Heart right ventricle (tissue), 16 donors: ENCODE measurements around the gene RAD23B. TPM values are rescaled to one million over a fixed set of nuclear protein-coding genes. Genes with fewer than 3 reads are reported as not detected.

ENCODE experiments used
- ATAC-seq, 8 donors: fragments of 200-7000 bp; cut with Tn5 transposase; one replicate each; pipeline ENCODE4 v1.9.1; 2020; ENCODE audit warnings: mild to moderate bottlenecking in 8 of 8, moderate library complexity in 8 of 8, moderate number of reproducible peaks in 1 of 8
- DNase-seq, 2 donors: peaks; one replicate each; pipeline ENCODE4 v3.0.0-alpha.2; 2020
- H3K27ac ChIP-seq, 10 donors: fragments of 200-600 bp; sonication (generic) in 2 of 10; one replicate each; pipeline versions ENCODE4 v1.5.0 to v1.8.0; 2020 to 2022; ENCODE audit warnings: mild to moderate bottlenecking in 3 of 10
- H3K27me3 ChIP-seq, 7 donors: fragments of 200-600 bp; one replicate each; pipeline ENCODE4 v1.8.0; 2021 to 2022; ENCODE audit warnings: mild to moderate bottlenecking in 2 of 7
- H3K36me3 ChIP-seq, 9 donors: fragments of 200-600 bp; sonication (generic) in 1 of 9; one replicate each; pipeline versions ENCODE4 v1.5.0 to v1.8.0; 2020 to 2022; ENCODE audit warnings: mild to moderate bottlenecking in 2 of 9
- H3K4me1 ChIP-seq, 9 donors: fragments of 200-600 bp; sonication (generic) in 1 of 9; one replicate each; pipeline versions ENCODE4 v1.5.0 to v1.8.0; 2020 to 2022; ENCODE audit warnings: mild to moderate bottlenecking in 4 of 9
- H3K4me3 ChIP-seq, 10 donors: fragments of 200-600 bp; sonication (generic) in 2 of 10; one replicate each; pipeline versions ENCODE4 v1.5.0 to v1.8.0; 2020 to 2022; ENCODE audit warnings: mild to moderate bottlenecking in 7 of 10, moderate library complexity in 2 of 10
- H3K9me3 ChIP-seq, 11 donors: fragments of 200-600 bp in 10 of 11; sonication (generic) in 2 of 11; one replicate each; pipeline versions ENCODE4 v1.5.0 to v1.8.0; 2013 to 2022; ENCODE audit warnings: mild to moderate bottlenecking in 2 of 11, control low read depth in 1 of 11, moderate library complexity in 1 of 11
- WGBS, 2 donors: extraction: QIAGEN DNeasy Blood & Tissue Kit; methylation state at CpG; one replicate each; pipeline ENCODE4 v1.1.7; 2013; ENCODE audit warnings: inconsistent platforms in 1 of 2; 5-methylcytosine and 5-hydroxymethylcytosine counted together
- intact Hi-C, 10 donors: fragments of 100-400 bp; cut with DNase I; formaldehyde crosslinking; loops; one replicate each; pipeline versions ENCODE4 v1.11.1 to v1.14.2; 2022
- polyA plus RNA-seq, 2 donors: library from polyadenylated mRNA; stranded (reverse); fragments of 200-250 nt; gene quantifications; one replicate each; pipeline ENCODE4 v1.2.3, GENCODE V29; 2013
- total RNA-seq, 10 donors: library from RNA; stranded (reverse); fragmentation: NEBNext Ultra II Directional in 3 of 10; extraction: Animal tissue kit (Norgen Biotek cat#: 25700) in 3 of 10; gene quantifications; one replicate each; pipeline versions ENCODE4 v1.2.1 to v1.2.4, GENCODE V29; 2021 to 2023
- TF ChIP-seq, protein P1 (sequence below), 9 donors: fragments of 200-600 bp; sonication (generic) in 2 of 9; IDR thresholded peaks; one replicate each; pipeline versions ENCODE4 v1.5.0 to v1.8.0; 2021 to 2022; ENCODE audit warnings: antibody characterized with exemption in 9 of 9, mild to moderate bottlenecking in 5 of 9, moderate library complexity in 1 of 9
- donor health status: Arrhythmogenic right ventricular cardiomyopathy.
- donor health status: ischemic (EF 13 %, LVEDD 7.1; RV severe dilation, severe dysfunction).
- donor health status: healthy with polysubstance abuse.
- donor health status: DM: no; HTN: yes; CAD: no.
- donor health status: DM: no; HTN: no; CAD: no.
- donor health status: ischemic (EF 25% LVEDD 6.9; RV normal size, moderate dysfunction).
- donor health status: ischemic (EF 25% LVEDD 5.7; RV mildly dilated, moderate dysfunction).
- donor health status: healthy.
- donor health status: DM: yes; HTN: yes; CAD: no.
- donor health status: Ischemic cardiomyopathy.
- donor health status: ischemic (EF 35%, LVEDD 5.7; RV mildly dilated, moderate dysfunction).
- donor health status: nonischemic (EF 11% LVEDD 7.7; RV severe dilation, severe dysfunction).
- donor health status: DM: yes; HTN: yes; CAD: no.
- donor health status: PGD.
- donor health status: ischemic (EF 29% LVEDD 5.4; RV normal size, mild dysfunction).
- donor health status: nonischemic (EF 23%, LVEDD 6.1; RV moderate dilation, normal function).

The RAD23B gene
- total and polyA plus RNA-seq, 12 donors = 41.7 to 122 (median 103) TPM

GRCh38 chr9:107266624-107267368, 16.3 kb upstream of the RAD23B start:
- peaks cover 0 to 19% (median 5%) of the 10 kb centered on the region in 11 donors for H3K9me3 ChIP-seq
- ATAC-seq = no peak
- no peak overlapping the region for H3K4me3 ChIP-seq
- H3K27me3 ChIP-seq = no peaks in the 10 kb centered on the region
- DNase-seq = no peak
- no peaks in the 10 kb centered on the region for H3K36me3 ChIP-seq
- intact Hi-C loops = no loop called here
- H3K4me1 ChIP-seq = peaks cover 0 to 10% (median 0%) of the 10 kb centered on the region in 9 donors
- no peak overlapping the region for H3K27ac ChIP-seq
- TF ChIP-seq, protein P1, sequence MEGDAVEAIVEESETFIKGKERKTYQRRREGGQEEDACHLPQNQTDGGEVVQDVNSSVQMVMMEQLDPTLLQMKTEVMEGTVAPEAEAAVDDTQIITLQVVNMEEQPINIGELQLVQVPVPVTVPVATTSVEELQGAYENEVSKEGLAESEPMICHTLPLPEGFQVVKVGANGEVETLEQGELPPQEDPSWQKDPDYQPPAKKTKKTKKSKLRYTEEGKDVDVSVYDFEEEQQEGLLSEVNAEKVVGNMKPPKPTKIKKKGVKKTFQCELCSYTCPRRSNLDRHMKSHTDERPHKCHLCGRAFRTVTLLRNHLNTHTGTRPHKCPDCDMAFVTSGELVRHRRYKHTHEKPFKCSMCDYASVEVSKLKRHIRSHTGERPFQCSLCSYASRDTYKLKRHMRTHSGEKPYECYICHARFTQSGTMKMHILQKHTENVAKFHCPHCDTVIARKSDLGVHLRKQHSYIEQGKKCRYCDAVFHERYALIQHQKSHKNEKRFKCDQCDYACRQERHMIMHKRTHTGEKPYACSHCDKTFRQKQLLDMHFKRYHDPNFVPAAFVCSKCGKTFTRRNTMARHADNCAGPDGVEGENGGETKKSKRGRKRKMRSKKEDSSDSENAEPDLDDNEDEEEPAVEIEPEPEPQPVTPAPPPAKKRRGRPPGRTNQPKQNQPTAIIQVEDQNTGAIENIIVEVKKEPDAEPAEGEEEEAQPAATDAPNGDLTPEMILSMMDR (IDR thresholded peaks at IDR 0.05) = no peak
- 90 to 93% methylated on average over 7 of the region's 7 CpGs for WGBS, 2 donors

DNA sequence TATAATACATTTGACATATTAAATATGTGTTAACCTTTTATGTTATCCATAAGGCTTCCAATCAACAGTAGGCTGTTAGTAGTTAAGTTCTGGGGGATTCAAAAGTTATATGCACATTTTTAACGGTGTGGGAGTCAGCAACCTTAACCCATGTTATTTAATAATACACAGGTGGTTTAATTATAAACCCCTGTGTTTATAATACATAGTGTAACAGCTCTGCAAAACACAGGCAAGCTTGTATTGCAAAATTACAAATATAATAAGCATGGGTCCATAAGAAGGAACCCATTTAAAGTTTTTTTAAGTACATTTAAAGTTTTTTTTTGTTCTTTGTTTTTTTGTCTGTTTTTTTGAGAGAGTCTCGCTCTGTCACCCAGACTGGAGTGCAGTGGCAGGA, 14.5 kb upstream of the RAD23B start:
- no peak for ATAC-seq
- intact Hi-C loops = no loop called here
- Histone ChIP-seq H3K36me3 (no peaks in the 10 kb centered on the region), H3K4me1 (peaks cover 0 to 10% (median 0%) of the 10 kb centered on the region in 9 donors), H3K9me3 (peaks cover 0 to 19% (median 5%) of the 10 kb centered on the region in 11 donors), H3K4me3 (no peak overlapping the region), H3K27me3 (no peaks in the 10 kb centered on the region), H3K27ac (no peak overlapping the region)
- TF ChIP-seq, protein P1 (IDR thresholded peaks at IDR 0.05) = no peak
- no peak for DNase-seq
- 91 to 93% methylated on average over 2 of the region's 2 CpGs for WGBS, 2 donors

GRCh38 chr9:107269254-107269653, 13.8 kb upstream of the RAD23B start:
- Histone ChIP-seq H3K36me3 (no peaks in the 10 kb centered on the region), H3K4me1 (peaks cover 0 to 10% (median 0%) of the 10 kb centered on the region in 9 donors), H3K9me3 (peaks cover 0 to 19% (median 5%) of the 10 kb centered on the region in 11 donors), H3K27ac (no peak overlapping the region), H3K27me3 (no peaks in the 10 kb centered on the region), H3K4me3 (no peak overlapping the region)
- ATAC-seq (no peak), DNase-seq (no peak)
- TF ChIP-seq, protein P1 (IDR thresholded peaks at IDR 0.05) = no peak
- intact Hi-C loops = no loop called here
- WGBS, 2 donors = 84 to 89% methylated on average over 2 of the region's 2 CpGs

- no peak for DNase-seq
- 95 to 98% methylated on average over 4 of the region's 4 CpGs for WGBS, 2 donors
- intact Hi-C loops = no loop called here
- Histone ChIP-seq H3K27ac (no peak overlapping the region), H3K4me1 (peaks cover 0 to 13% (median 0%) of the 10 kb centered on the region in 9 donors), H3K4me3 (no peak overlapping the region), H3K36me3 (no peaks in the 10 kb centered on the region), H3K27me3 (no peaks in the 10 kb centered on the region), H3K9me3 (peaks cover 0 to 16% (median 5%) of the 10 kb centered on the region in 11 donors)
- TF ChIP-seq, protein P1 (IDR thresholded peaks at IDR 0.05) = no peak
- no peak for ATAC-seq
Observed at GRCh38 chr9:107269681-107270080, 13.4 kb upstream of the RAD23B start.
